ENCODE measurements around the gene SUPT4H1. TPM values are rescaled to one million over a fixed set of nuclear protein-coding genes. Genes with fewer than 3 reads are reported as not detected.

The SUPT4H1 gene
- total RNA-seq, 1 donor from 2014 or later, result 55.2 TPM

DNA sequence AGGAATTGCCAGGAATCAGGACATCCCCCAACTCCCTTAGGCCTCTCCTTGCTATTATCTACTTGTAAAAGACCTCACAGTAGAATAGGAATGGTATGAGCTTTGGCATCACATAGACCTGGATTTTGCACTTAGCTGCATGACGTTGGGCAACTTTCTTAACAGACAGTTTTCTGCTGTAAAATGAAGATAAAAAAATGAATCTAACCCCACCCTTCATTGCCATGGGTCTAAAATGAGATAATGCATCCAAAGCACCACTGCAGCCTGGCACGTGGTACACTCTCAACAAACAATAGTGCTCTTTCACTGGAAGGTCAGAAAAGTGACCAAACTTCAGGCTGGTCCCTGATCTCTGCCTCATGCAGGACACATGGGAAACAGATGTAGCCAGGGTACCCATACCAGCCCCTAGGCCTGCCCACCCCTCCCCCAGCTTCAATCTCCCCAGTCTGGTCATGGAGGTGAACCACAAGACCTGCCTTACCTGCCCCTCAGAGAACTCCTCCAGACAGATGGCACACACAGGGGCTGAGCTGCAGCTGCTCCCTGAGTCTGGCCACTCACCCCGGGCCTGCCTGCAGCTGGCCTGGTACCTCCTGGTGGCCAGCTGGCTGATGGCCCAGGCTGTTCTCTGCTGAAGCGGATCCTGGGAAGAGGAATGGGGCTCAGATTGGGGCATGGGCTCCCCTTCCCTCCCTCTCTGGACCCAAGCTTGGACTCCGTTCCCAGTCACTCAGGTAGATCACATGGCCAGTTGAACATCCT, 8.5 kb upstream of the SUPT4H1 start:
- Histone ChIP-seq H3K36me3 (no peaks in the 10 kb centered on the region), H3K4me3 (no peak overlapping the region)
- intact Hi-C loops (cut with micrococcal nuclease), result no loop called here

DNA sequence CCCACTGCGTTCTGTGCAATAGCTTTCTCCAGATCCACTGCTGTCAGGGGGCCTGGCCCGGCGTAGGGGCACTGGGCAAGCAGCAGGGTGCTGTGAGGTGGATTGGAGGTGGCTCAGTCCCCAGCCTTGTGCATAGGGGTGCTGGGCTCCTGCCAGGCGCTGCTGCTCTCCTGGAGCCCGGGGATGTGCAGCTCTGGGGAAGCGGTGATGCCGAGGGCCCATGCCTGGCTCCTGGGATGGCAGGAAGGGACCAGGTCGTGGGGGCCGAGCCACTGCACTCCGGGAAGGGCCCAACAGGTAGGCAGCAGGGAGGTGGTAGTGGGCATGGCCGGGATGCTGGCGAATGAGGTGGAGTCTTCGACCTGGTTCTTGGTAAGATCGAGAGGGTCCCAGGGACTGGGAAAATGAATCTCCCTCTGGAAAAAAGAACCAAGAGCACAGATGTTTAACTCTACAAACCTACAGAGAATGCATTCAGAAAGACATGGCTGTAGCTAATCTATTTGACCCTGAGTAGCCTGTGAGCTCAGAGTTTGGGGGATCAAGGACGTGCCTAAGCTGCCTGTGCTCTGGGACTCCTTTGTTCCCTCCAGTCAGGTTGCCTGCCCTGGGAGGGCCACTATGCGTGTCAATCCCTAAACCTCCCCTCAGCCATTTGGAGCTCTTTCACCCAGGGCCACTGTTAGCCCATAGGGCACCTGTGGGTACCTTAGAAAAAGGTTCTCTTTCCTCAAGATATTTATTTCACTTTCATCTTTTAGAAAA, 6.6 kb upstream of the SUPT4H1 start:
- no peaks in the 10 kb centered on the region for H3K27me3 ChIP-seq (ENCODE audit: low read depth)
- DNase-seq, result no peak
- H3K27ac ChIP-seq (replicated peaks), result no peak overlapping the region
- TF ChIP-seq, protein P1, sequence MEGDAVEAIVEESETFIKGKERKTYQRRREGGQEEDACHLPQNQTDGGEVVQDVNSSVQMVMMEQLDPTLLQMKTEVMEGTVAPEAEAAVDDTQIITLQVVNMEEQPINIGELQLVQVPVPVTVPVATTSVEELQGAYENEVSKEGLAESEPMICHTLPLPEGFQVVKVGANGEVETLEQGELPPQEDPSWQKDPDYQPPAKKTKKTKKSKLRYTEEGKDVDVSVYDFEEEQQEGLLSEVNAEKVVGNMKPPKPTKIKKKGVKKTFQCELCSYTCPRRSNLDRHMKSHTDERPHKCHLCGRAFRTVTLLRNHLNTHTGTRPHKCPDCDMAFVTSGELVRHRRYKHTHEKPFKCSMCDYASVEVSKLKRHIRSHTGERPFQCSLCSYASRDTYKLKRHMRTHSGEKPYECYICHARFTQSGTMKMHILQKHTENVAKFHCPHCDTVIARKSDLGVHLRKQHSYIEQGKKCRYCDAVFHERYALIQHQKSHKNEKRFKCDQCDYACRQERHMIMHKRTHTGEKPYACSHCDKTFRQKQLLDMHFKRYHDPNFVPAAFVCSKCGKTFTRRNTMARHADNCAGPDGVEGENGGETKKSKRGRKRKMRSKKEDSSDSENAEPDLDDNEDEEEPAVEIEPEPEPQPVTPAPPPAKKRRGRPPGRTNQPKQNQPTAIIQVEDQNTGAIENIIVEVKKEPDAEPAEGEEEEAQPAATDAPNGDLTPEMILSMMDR (IDR thresholded peaks at IDR 0.05; ENCODE audit: borderline replicate concordance), result no peak
- H3K4me3 ChIP-seq, result no peak overlapping the region
- H3K36me3 ChIP-seq, result no peaks in the 10 kb centered on the region
- intact Hi-C loops (cut with micrococcal nuclease), result no loop called here
- H3K9me3 ChIP-seq (replicated peaks), result no peaks in the 10 kb centered on the region
- H3K4me1 ChIP-seq, result peaks cover under 1% of the 10 kb centered on the region

More for the DNA sequence above, 8.5 kb upstream of the SUPT4H1 start:
- no peaks in the 10 kb centered on the region for H3K9me3 ChIP-seq (replicated peaks)
- TF ChIP-seq, protein P1 (IDR thresholded peaks at IDR 0.05; ENCODE audit: borderline replicate concordance), result no peak
- H3K27me3 ChIP-seq (ENCODE audit: low read depth), result no peaks in the 10 kb centered on the region
- no peak for DNase-seq
- H3K4me1 ChIP-seq, result no peaks in the 10 kb centered on the region
- no peak overlapping the region for H3K27ac ChIP-seq (replicated peaks)

DNA sequence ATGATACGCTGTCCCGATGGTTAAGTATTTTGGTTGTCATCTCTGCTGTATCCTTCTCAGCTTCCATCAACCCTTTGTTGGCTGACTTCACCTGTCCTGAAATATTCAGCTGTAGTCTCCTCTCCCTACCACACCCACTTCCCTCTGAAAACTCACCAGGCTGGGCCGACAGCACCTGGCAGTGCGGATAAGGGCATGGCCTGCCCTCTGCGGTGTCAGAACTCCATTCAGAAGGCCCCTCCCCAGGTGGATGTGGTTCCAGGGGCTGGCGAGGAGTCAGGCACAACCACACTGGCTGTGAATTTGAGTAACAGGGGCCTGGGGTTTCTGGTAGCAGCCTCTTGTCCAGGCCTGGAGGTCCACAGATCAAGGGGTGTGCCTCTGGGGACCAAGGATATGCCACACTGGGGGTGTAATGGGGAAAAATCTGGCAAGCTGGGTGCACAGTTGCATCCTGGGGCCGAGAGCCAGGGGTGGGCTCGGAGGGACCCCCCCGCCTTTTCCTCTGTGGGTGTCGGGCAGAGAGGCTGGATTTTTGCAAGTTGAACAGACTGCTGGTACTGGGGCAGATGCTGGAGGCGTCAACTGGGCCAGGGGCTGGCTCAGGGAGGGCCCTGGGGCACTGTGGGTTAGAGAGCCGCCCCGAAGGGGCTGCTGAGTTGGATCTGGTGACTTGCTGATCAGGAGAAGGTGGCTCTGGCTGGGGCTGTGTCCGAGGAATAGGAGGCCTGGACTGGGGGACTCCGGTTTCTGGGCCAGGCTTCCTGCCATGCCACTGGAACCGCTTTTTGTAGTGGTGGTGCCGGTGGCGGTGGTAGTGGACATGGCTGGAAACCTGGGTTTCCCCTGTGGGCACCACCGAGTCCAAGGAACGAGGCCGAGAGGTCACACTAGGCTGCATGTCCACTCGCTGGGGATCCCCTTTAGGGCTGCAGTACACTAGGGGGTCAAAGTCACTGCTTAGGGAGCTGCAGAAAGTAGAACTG, 5.6 kb upstream of the SUPT4H1 start:
- H3K27ac ChIP-seq (replicated peaks), result no peak overlapping the region
- H3K4me1 ChIP-seq, result peaks cover 10% of the 10 kb centered on the region
- TF ChIP-seq, protein P1 (IDR thresholded peaks at IDR 0.05; ENCODE audit: borderline replicate concordance), result no peak
- intact Hi-C loops (cut with micrococcal nuclease), result no loop called here
- no peak overlapping the region for H3K4me3 ChIP-seq
- no peaks in the 10 kb centered on the region for H3K9me3 ChIP-seq (replicated peaks)
- no peaks in the 10 kb centered on the region for H3K36me3 ChIP-seq
- no peak for DNase-seq
- H3K27me3 ChIP-seq (ENCODE audit: low read depth), result no peaks in the 10 kb centered on the region

DNA sequence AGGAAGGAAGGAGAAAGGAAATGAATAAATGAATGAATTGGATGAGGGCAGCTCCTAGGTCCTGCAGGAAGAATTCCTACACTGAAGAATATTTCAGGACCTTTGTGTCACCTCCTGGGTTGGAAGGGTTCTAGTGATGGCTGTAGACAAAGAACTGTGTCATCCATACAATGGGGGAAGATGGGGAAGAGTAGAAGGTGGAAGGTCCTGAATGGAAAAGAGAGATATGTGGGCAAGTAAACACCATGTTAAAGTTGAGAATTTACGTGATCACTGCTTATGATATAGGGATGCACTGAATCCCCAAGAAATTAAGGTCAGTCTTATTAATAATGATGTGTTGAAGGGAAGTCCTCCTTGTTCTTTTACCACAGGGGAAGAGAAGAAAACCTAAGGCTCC, 4.2 kb upstream of the SUPT4H1 start:
- Histone ChIP-seq H3K4me3 (no peak overlapping the region), H3K9me3 (replicated peaks) (no peaks in the 10 kb centered on the region), H3K27me3 (ENCODE audit: low read depth) (no peaks in the 10 kb centered on the region), H3K27ac (replicated peaks) (no peak overlapping the region), H3K4me1 (peaks cover 24% of the 10 kb centered on the region), H3K36me3 (no peaks in the 10 kb centered on the region)
- TF ChIP-seq, protein P1 (IDR thresholded peaks at IDR 0.05; ENCODE audit: borderline replicate concordance), result no peak
- DNase-seq, result no peak
- intact Hi-C loops (cut with micrococcal nuclease), result no loop called here
